Duodenal mucosa (tissue), 2 donors: Measurements from ENCODE around the gene GABRE.

Experiments used
- H3K27ac ChIP-seq: one replicate; pipeline ENCODE4 v1.7.0; 2013; ENCODE audit warnings: low read depth, low read length
- H3K27me3 ChIP-seq, 2 donors: one replicate each; pipeline ENCODE4 v1.7.0; 2013; ENCODE audit warnings: low read length in 2 of 2, control low read depth in 1 of 2; ENCODE audit not compliant: insufficient read depth in 2 of 2, control insufficient read depth in 1 of 2
- H3K36me3 ChIP-seq, 2 donors: one replicate each; pipeline ENCODE4 v1.7.0; 2013; ENCODE audit warnings: low read length in 2 of 2, control low read depth in 1 of 2; ENCODE audit not compliant: insufficient read depth in 2 of 2, control insufficient read depth in 1 of 2
- H3K4me1 ChIP-seq, 2 donors: one replicate each; pipeline ENCODE4 v1.7.0; 2013; ENCODE audit warnings: low read length in 2 of 2, control low read depth in 1 of 2; ENCODE audit not compliant: insufficient read depth in 2 of 2, control insufficient read depth in 1 of 2
- H3K4me3 ChIP-seq, 2 donors: one replicate each; pipeline ENCODE4 v1.7.0; 2013; ENCODE audit warnings: low read length in 2 of 2, low read depth in 1 of 2
- H3K9ac ChIP-seq, 2 donors: one replicate each; pipeline ENCODE4 v1.7.0; 2013; ENCODE audit warnings: low read length in 2 of 2, low read depth in 1 of 2
- H3K9me3 ChIP-seq, 2 donors: one replicate each; pipeline ENCODE4 v1.7.0; 2013; ENCODE audit warnings: low read length in 2 of 2, control low read depth in 1 of 2; ENCODE audit not compliant: control insufficient read depth in 1 of 2

Gene GABRE

GRCh38 chrX:151984902-151985301 is 10.4 kb upstream of the GABRE start:
- Histone ChIP-seq H3K4me3 (no peak overlapping the region), H3K27ac (no peak overlapping the region), H3K4me1 (peaks cover 21 to 45% of the 10 kb centered on the region in 2 donors), H3K27me3 (no peaks in the 10 kb centered on the region), H3K9me3 (no peaks in the 10 kb centered on the region), H3K36me3 (no peaks in the 10 kb centered on the region), H3K9ac (no peak overlapping the region)

DNA sequence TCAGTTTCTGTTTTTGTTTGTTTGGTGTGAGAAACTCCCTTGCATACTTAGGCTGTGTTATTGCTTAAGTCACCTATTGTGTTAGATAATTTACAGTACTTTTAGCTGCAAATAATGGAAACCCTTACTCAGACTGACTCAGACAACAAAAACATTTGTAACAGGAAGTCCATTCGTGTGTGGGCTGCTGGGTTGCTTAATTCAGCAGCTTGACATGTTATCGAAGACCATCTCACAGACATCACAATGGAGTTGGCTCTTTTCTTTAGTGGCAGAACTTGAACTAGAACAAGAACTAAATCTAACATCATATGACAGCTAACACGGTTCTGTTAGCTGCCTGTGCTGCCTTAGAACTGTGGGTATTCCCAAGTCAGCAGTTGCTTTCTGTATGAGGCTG is 9.9 kb upstream of the GABRE start:
- Histone ChIP-seq H3K27ac (no peak overlapping the region), H3K4me3 (no peak overlapping the region), H3K27me3 (no peaks in the 10 kb centered on the region), H3K9me3 (no peaks in the 10 kb centered on the region), H3K9ac (no peak overlapping the region), H3K4me1 (peaks cover 21 to 45% of the 10 kb centered on the region in 2 donors), H3K36me3 (no peaks in the 10 kb centered on the region)

- Histone ChIP-seq H3K4me1 (peaks cover 21 to 41% of the 10 kb centered on the region in 2 donors), H3K9me3 (no peaks in the 10 kb centered on the region), H3K4me3 (no peak overlapping the region), H3K9ac (no peak overlapping the region), H3K36me3 (no peaks in the 10 kb centered on the region), H3K27ac (no peak overlapping the region), H3K27me3 (no peaks in the 10 kb centered on the region)
Measured at GRCh38 chrX:151983186-151983585, 8.7 kb upstream of the GABRE start.

GRCh38 chrX:151982222-151982621 is 7.7 kb upstream of the GABRE start:
- H3K36me3 ChIP-seq, result no peaks in the 10 kb centered on the region
- peaks cover 21 to 39% of the 10 kb centered on the region in 2 donors for H3K4me1 ChIP-seq
- H3K9me3 ChIP-seq, result no peaks in the 10 kb centered on the region
- no peaks in the 10 kb centered on the region for H3K27me3 ChIP-seq
- peak overlapping the region; percentile 10 for H3K27ac ChIP-seq
- no peak overlapping the region for H3K9ac ChIP-seq
- no peak overlapping the region for H3K4me3 ChIP-seq

DNA sequence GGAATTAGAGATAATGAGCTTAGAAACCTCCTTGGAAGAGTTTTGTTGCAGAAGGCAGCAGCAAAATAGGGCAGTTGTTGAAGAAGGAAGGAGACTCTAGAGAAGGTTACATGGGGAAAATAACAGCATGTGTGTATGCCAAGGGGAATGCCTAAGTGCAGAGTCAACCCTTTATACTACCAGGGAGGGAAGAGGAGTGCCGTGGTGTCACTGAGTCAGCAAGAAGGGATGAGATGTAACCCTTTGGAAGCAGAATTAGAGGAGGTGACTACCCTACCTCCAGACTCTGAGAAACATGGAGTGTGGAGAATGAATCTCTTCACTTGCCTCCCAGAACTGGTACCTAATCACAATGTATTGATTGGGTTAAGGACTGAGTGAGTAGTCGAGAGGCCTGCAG is 6.7 kb upstream of the GABRE start:
- Histone ChIP-seq H3K27me3 (no peaks in the 10 kb centered on the region), H3K36me3 (no peaks in the 10 kb centered on the region), H3K4me3 (no peak overlapping the region), H3K9ac (no peak overlapping the region), H3K27ac (no peak overlapping the region), H3K9me3 (no peaks in the 10 kb centered on the region), H3K4me1 (peaks cover 20 to 39% of the 10 kb centered on the region in 2 donors)

DNA sequence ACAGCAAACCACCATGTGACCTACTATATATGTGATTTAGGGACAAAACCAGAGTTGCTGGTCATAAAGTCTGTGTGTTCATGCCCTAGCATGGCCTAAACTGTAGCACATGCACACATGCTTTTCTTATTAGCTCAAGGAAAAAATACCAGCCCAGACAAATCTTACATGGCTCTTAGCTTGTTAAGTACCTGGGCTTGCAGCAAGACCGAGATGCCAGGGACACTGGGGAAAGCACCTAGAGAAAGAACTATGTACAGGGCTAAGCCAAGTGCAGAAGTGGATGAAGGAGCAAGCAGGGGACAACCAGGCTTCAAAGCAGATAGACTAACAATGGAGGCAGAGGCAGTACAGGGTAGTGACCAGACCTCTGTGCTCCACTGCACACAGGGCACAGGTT is 3.4 kb upstream of the GABRE start:
- H3K27ac ChIP-seq, result no peak overlapping the region
- H3K36me3 ChIP-seq, result no peaks in the 10 kb centered on the region
- no peak overlapping the region for H3K4me3 ChIP-seq
- H3K9me3 ChIP-seq, result no peaks in the 10 kb centered on the region
- H3K4me1 ChIP-seq, result peaks cover 11% of the 10 kb centered on the region in 2 donors
- H3K27me3 ChIP-seq, result no peaks in the 10 kb centered on the region
- H3K9ac ChIP-seq, result no peak overlapping the region

DNA sequence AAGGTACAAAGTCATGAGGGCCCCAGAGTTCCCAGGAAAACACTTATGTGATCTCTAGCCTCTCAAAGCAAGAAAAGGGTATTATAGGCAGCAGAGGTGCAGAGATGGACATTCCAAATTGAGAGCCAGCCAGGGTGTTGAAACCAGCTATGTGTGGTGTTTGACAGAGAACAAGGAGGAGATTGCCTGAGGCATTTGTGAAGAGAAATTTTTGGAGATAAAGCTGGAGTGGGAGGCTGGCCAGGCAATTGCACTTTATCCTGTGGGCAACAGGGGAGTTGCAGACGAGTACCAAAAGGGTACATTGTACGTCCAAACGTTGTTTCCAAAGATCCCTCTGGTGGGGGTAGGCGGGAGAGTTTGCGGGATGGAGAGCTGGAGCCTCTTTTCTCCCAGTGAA is 2.5 kb upstream of the GABRE start:
- Histone ChIP-seq H3K27me3 (no peaks in the 10 kb centered on the region), H3K9ac (no peak overlapping the region), H3K27ac (no peak overlapping the region), H3K4me1 (peaks cover 9 to 10% of the 10 kb centered on the region in 2 donors), H3K36me3 (no peaks in the 10 kb centered on the region), H3K9me3 (no peaks in the 10 kb centered on the region), H3K4me3 (no peak overlapping the region)

- H3K27ac ChIP-seq, result no peak overlapping the region
- H3K27me3 ChIP-seq, result no peaks in the 10 kb centered on the region
- H3K4me3 ChIP-seq, result no peak overlapping the region
- no peaks in the 10 kb centered on the region for H3K36me3 ChIP-seq
- no peaks in the 10 kb centered on the region for H3K4me1 ChIP-seq
- H3K9me3 ChIP-seq, result no peaks in the 10 kb centered on the region
- H3K9ac ChIP-seq, result no peak overlapping the region
Measured at GRCh38 chrX:151975736-151976275, 1.3 kb upstream of the GABRE start.

DNA sequence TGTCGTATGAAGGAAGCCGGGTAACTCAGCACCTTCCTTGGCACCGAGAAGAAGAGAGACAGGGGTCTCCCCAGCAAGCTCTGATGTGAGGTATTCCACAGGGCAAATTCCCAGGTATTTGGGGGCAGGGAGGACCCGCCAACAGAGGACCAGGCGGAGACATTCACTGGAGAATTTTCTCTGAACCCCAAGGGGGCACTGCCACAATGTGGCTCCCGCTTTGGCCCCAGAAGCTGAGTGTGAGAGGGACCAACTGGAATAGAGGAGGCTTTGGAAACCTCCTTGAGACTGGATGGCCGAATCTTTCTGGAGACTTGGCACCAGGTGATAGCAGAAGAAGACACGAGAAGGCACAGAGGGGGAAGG is 735 bp upstream of the GABRE start:
- no peaks in the 10 kb centered on the region for H3K27me3 ChIP-seq
- H3K9ac ChIP-seq, result peak overlapping the region; percentile 25 to 43

DNA sequence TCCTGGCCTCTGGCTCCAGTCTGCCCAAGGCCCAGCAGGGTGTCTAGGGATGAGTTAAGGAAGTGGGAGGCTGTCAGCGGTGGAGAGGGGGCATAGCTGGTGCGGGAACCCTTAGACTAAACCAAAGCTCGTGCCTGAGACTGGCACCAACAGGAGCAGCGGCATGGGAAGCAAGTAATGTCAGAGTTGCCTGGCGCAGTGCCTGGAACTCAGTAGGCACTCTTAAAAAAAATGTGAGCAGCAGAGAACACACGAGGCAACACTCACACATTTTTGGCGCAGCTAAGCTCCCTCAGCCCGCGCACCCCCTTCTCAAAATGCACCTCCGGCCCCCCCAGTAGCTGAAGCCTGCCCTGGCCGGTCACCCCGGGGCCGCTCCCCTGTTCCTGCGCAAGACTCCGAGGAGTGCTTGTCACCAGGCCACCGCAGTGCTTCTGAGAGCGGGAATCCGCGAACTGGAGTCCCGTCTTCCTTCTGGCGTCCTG is 583 bp downstream of the GABRE start:
- no peaks in the 10 kb centered on the region for H3K27me3 ChIP-seq
- no peaks in the 10 kb centered on the region for H3K4me1 ChIP-seq
- peak overlapping the region; percentile 38 to 57 for H3K9ac ChIP-seq
- H3K27ac ChIP-seq, result no peak overlapping the region
- no peaks in the 10 kb centered on the region for H3K9me3 ChIP-seq
- peaks cover 0 to 9% of the 10 kb centered on the region in 2 donors for H3K36me3 ChIP-seq
- H3K4me3 ChIP-seq, result peak overlapping the region; percentile 65 to 69

More for the DNA sequence above, 735 bp upstream of the GABRE start:
- Histone ChIP-seq H3K9me3 (no peaks in the 10 kb centered on the region), H3K36me3 (no peaks in the 10 kb centered on the region), H3K4me1 (no peaks in the 10 kb centered on the region), H3K4me3 (peak overlapping the region; percentile 40 to 48), H3K27ac (no peak overlapping the region)
